SK-N-SH (cell line): ENCODE data around the gene CXCL10.

Experiments used
- POLR2AphosphoS5 ChIP-seq: IDR thresholded peaks from 2 replicates; pipeline ENCODE4 v1.6.1; 2012; ENCODE audit warnings: low read depth, low read length
- RCOR1 ChIP-seq: fragments of 150-350 bp; IDR thresholded peaks from 2 replicates; pipeline ENCODE4 v1.6.1; 2017; ENCODE audit warnings: antibody characterized with exemption, low read length
- SIN3A ChIP-seq: IDR thresholded peaks from 2 replicates; pipeline ENCODE4 v1.6.1; 2012; ENCODE audit warnings: low read depth, mild to moderate bottlenecking, low read length, moderate library complexity, borderline replicate concordance
- TF ChIP-seq, protein P1 (sequence below): fragments of 200-600 bp; sonication (generic); IDR thresholded peaks from 2 replicates; pipeline ENCODE4 v1.6.1; 2017; ENCODE audit warnings: antibody characterized with exemption, mild to moderate bottlenecking, moderate library complexity
- TF ChIP-seq, protein P2 (sequence below): IDR thresholded peaks from 2 replicates; pipeline ENCODE4 v1.4.0; 2012; ENCODE audit warnings: low read depth, borderline replicate concordance
- TF ChIP-seq, protein P3 (sequence below): IDR thresholded peaks from 2 replicates; pipeline ENCODE4 v1.4.0; 2012; ENCODE audit warnings: low read depth, borderline replicate concordance

GRCh38 chr4:76066546-76066945 is 43.2 kb upstream of the CXCL10 start:
- TF ChIP-seq SIN3A (no peak), POLR2AphosphoS5 (no peak), RCOR1 (no peak)
- TF ChIP-seq, protein P1, sequence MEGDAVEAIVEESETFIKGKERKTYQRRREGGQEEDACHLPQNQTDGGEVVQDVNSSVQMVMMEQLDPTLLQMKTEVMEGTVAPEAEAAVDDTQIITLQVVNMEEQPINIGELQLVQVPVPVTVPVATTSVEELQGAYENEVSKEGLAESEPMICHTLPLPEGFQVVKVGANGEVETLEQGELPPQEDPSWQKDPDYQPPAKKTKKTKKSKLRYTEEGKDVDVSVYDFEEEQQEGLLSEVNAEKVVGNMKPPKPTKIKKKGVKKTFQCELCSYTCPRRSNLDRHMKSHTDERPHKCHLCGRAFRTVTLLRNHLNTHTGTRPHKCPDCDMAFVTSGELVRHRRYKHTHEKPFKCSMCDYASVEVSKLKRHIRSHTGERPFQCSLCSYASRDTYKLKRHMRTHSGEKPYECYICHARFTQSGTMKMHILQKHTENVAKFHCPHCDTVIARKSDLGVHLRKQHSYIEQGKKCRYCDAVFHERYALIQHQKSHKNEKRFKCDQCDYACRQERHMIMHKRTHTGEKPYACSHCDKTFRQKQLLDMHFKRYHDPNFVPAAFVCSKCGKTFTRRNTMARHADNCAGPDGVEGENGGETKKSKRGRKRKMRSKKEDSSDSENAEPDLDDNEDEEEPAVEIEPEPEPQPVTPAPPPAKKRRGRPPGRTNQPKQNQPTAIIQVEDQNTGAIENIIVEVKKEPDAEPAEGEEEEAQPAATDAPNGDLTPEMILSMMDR, result no peak
- TF ChIP-seq, protein P2, sequence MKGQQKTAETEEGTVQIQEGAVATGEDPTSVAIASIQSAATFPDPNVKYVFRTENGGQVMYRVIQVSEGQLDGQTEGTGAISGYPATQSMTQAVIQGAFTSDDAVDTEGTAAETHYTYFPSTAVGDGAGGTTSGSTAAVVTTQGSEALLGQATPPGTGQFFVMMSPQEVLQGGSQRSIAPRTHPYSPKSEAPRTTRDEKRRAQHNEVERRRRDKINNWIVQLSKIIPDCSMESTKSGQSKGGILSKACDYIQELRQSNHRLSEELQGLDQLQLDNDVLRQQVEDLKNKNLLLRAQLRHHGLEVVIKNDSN, result no peak
- TF ChIP-seq, protein P3, sequence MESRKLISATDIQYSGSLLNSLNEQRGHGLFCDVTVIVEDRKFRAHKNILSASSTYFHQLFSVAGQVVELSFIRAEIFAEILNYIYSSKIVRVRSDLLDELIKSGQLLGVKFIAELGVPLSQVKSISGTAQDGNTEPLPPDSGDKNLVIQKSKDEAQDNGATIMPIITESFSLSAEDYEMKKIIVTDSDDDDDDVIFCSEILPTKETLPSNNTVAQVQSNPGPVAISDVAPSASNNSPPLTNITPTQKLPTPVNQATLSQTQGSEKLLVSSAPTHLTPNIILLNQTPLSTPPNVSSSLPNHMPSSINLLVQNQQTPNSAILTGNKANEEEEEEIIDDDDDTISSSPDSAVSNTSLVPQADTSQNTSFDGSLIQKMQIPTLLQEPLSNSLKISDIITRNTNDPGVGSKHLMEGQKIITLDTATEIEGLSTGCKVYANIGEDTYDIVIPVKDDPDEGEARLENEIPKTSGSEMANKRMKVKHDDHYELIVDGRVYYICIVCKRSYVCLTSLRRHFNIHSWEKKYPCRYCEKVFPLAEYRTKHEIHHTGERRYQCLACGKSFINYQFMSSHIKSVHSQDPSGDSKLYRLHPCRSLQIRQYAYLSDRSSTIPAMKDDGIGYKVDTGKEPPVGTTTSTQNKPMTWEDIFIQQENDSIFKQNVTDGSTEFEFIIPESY, result no peak
